ENCODE results near the gene SMPD1.
A peak's percentile ranks its signal among the peaks of the same experiment; 100 is the strongest.

Gene SMPD1

DNA sequence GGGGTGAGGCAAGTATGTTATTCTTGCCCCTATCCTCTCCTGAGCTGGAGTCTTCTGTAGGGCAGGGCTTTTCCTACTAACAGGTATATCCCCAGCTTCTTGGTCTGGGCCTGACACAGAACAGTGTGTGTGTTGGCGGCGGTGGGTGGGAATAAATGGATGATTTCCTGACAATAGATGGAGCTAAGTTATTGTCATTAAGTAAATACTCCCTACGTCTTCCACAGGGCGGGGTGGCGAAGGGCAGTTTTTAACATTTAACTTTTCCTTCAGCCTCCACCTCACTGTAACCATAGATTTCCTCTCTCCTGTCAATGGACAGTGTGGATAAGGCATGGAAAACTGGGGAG, 11.7 kb upstream of the SMPD1 start:
- Histone ChIP-seq H3F3A (ENCODE audit: low read depth) (no peaks in the 10 kb centered on the region), H3K4me3 (ENCODE audit: low read length, poor library complexity, severe bottlenecking) (peak overlapping the region; percentile 48), H3K36me3 (ENCODE audit: insufficient read depth, low read length) (no peaks in the 10 kb centered on the region), H4K20me1 (ENCODE audit: insufficient read depth, low read length, poor library complexity, severe bottlenecking) (no peaks in the 10 kb centered on the region), H3K4me2 (ENCODE audit: low read depth, low read length, poor library complexity, severe bottlenecking) (peak overlapping the region; percentile 61), H3K27me3 (ENCODE audit: insufficient read depth, low read length, poor library complexity, severe bottlenecking) (no peaks in the 10 kb centered on the region), H3K4me1 (ENCODE audit: insufficient read depth, low read length, poor library complexity, severe bottlenecking) (peaks cover 14% of the 10 kb centered on the region), H3K9me3 (ENCODE audit: insufficient read depth, low read depth, low read length) (no peaks in the 10 kb centered on the region), H3K79me2 (ENCODE audit: insufficient read depth, low read length) (no peaks in the 10 kb centered on the region), H3K9me2 (replicated peaks; ENCODE audit: low read depth, low read length) (no peaks in the 10 kb centered on the region), H3K9ac (ENCODE audit: low read depth, low read length, poor library complexity, severe bottlenecking) (peak overlapping the region; percentile 30), H2AFZ (ENCODE audit: low read length) (peak overlapping the region; percentile 91)
- no peak for TF ChIP-seq EZH2phosphoT487 (IDR thresholded peaks at IDR 0.05; ENCODE audit: borderline replicate concordance)
- TF ChIP-seq, protein P1, sequence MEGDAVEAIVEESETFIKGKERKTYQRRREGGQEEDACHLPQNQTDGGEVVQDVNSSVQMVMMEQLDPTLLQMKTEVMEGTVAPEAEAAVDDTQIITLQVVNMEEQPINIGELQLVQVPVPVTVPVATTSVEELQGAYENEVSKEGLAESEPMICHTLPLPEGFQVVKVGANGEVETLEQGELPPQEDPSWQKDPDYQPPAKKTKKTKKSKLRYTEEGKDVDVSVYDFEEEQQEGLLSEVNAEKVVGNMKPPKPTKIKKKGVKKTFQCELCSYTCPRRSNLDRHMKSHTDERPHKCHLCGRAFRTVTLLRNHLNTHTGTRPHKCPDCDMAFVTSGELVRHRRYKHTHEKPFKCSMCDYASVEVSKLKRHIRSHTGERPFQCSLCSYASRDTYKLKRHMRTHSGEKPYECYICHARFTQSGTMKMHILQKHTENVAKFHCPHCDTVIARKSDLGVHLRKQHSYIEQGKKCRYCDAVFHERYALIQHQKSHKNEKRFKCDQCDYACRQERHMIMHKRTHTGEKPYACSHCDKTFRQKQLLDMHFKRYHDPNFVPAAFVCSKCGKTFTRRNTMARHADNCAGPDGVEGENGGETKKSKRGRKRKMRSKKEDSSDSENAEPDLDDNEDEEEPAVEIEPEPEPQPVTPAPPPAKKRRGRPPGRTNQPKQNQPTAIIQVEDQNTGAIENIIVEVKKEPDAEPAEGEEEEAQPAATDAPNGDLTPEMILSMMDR (conservative IDR thresholded peaks at IDR 0.05; ENCODE audit: low read length): no peak

DNA sequence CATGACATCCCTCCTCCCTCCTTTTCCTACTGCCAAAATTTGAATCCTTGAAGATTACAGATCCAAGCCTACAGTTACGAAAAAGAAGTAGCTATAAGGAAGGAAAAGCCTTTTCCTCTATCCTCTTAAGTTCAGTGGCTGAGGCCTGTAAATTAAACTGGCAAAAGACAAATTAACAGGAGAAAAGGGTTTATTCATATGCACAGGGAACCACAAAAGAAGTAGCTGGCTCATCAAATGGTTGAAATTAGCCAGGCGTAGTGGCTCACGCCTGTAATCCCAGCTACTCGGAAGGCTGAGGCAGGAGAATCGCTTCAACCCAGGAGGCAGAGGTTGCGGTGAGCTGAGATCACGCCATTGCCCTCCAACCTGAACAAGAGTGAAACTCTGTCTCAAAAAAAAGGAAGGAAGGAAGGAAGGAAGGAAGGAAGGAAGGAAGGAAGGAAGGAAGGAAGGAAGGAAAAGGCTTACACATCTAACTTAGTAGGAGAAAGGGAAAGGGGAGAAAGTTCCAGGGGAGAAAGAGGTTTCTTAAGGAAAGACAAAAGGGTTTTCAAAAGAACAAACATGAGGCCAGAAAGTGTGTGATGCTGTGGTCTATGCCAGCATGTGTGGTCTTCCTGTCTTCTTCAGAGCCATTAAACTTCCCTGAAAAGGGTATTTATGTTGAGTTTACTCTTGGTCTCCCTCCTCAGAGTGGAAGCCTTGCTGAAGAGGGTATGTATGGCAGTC, 5.1 kb upstream of the SMPD1 start:
- no peaks in the 10 kb centered on the region for H3K27me3 ChIP-seq (ENCODE audit: insufficient read depth, low read length, poor library complexity, severe bottlenecking)
- H3K4me2 ChIP-seq (ENCODE audit: low read depth, low read length, poor library complexity, severe bottlenecking): no peak overlapping the region
- peaks cover 19% of the 10 kb centered on the region for H3K4me1 ChIP-seq (ENCODE audit: insufficient read depth, low read length, poor library complexity, severe bottlenecking)
- H3K9me3 ChIP-seq (ENCODE audit: insufficient read depth, low read depth, low read length): no peaks in the 10 kb centered on the region
- no peaks in the 10 kb centered on the region for H3K36me3 ChIP-seq (ENCODE audit: insufficient read depth, low read length)
- H3F3A ChIP-seq (ENCODE audit: low read depth): no peaks in the 10 kb centered on the region
- H3K4me3 ChIP-seq (ENCODE audit: low read length, poor library complexity, severe bottlenecking): no peak overlapping the region
- TF ChIP-seq, protein P1 (conservative IDR thresholded peaks at IDR 0.05; ENCODE audit: low read length): no peak
- TF ChIP-seq EZH2phosphoT487 (IDR thresholded peaks at IDR 0.05; ENCODE audit: borderline replicate concordance): no peak
- no peaks in the 10 kb centered on the region for H3K9me2 ChIP-seq (replicated peaks; ENCODE audit: low read depth, low read length)
- no peak overlapping the region for H3K9ac ChIP-seq (ENCODE audit: low read depth, low read length, poor library complexity, severe bottlenecking)
- H2AFZ ChIP-seq (ENCODE audit: low read length): no peak overlapping the region
- H4K20me1 ChIP-seq (ENCODE audit: insufficient read depth, low read length, poor library complexity, severe bottlenecking): no peaks in the 10 kb centered on the region
- H3K79me2 ChIP-seq (ENCODE audit: insufficient read depth, low read length): no peaks in the 10 kb centered on the region

DNA sequence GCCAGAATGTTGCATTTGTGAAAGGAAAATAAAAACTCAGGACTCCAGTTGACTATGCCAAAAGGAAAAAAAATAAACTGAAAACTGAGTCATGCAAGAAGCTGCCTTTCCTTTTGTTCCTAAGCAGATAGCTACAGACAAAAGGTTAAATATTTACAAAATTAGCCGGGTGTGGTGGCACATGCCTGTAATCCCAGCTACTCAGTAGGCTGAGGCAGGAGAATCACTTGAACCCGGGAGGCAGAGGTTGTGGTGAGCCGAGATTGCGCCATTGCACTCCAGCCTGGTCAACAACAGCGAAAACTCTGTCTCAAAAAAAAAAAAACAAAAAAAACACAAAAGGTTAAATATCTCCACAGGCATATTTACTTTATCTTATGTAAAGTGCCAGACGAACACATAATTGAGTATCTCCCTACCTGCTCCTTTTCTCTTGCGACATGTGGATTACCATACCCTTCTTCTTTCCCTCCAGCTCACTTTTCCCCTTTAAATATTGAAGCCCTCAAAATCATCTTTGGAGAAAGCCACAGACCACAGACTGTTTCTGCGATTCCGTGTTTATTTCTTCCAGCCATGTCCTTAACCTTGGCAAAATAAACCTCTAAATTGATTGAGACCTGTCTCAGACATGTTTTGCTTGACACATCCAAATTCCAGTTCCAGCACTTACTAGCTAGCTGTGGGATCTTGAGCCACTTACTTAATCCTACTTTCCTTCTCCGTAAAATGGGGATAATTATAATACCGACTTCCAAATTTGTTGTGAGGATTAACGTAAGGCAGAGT, 2.3 kb upstream of the SMPD1 start:
- H2AFZ ChIP-seq (ENCODE audit: low read length): no peak overlapping the region
- no peak for TF ChIP-seq EZH2phosphoT487 (IDR thresholded peaks at IDR 0.05; ENCODE audit: borderline replicate concordance)
- TF ChIP-seq, protein P1 (conservative IDR thresholded peaks at IDR 0.05; ENCODE audit: low read length): no peak
- H3K9me2 ChIP-seq (replicated peaks; ENCODE audit: low read depth, low read length): no peaks in the 10 kb centered on the region
- 0 out of 2 replicates have a peak, but pooled peaks cover 8% of the 10 kb centered on the region for H3K79me2 ChIP-seq (ENCODE audit: insufficient read depth, low read length)
- H4K20me1 ChIP-seq (ENCODE audit: insufficient read depth, low read length, poor library complexity, severe bottlenecking): no peaks in the 10 kb centered on the region
- no peak overlapping the region for H3K4me2 ChIP-seq (ENCODE audit: low read depth, low read length, poor library complexity, severe bottlenecking)
- no peaks in the 10 kb centered on the region for H3K27me3 ChIP-seq (ENCODE audit: insufficient read depth, low read length, poor library complexity, severe bottlenecking)
- no peaks in the 10 kb centered on the region for H3K36me3 ChIP-seq (ENCODE audit: insufficient read depth, low read length)
- no peak overlapping the region for H3K4me3 ChIP-seq (ENCODE audit: low read length, poor library complexity, severe bottlenecking)
- H3K9ac ChIP-seq (ENCODE audit: low read depth, low read length, poor library complexity, severe bottlenecking): no peak overlapping the region
- peaks cover 26% of the 10 kb centered on the region for H3K4me1 ChIP-seq (ENCODE audit: insufficient read depth, low read length, poor library complexity, severe bottlenecking)
- no peaks in the 10 kb centered on the region for H3F3A ChIP-seq (ENCODE audit: low read depth)
- no peaks in the 10 kb centered on the region for H3K9me3 ChIP-seq (ENCODE audit: insufficient read depth, low read depth, low read length)

Data from Loucy (cell line).